HL-60/S4 (cell line): ENCODE results near the gene OR8D1.

Source experiments
- in situ Hi-C: fragments of 300-500 bp; cut with MboI; formaldehyde crosslinking; loops from 2 replicates; pipeline ENCODE4 v1.14.3; 2022; ENCODE audit warnings: low sequenced_read_pairs

Gene OR8D1

GRCh38 chr11:124313849-124314248, at the start of gene OR8D1:
Gene OR8D1, minus strand, starts transcription at chr11:124313949. Its CDS starts 3,183 bp downstream, at chr11:124310766.
- in situ Hi-C loops, result no loop called here

GRCh38 chr11:124359566-124359965, 45.8 kb upstream of the OR8D1 start:
- in situ Hi-C loops, result no loop called here

- in situ Hi-C loops, result no loop called here
Measured at GRCh38 chr11:124346311-124346955, 32.7 kb upstream of the OR8D1 start.

GRCh38 chr11:124344346-124344745, 30.6 kb upstream of the OR8D1 start:
- in situ Hi-C loops, result no loop called here

GRCh38 chr11:124340142-124340447, 26.3 kb upstream of the OR8D1 start:
- in situ Hi-C loops, result no loop called here

- in situ Hi-C loops, result no loop called here
Measured at GRCh38 chr11:124339396-124340141, 25.8 kb upstream of the OR8D1 start.

GRCh38 chr11:124331873-124332272, 18.1 kb upstream of the OR8D1 start:
- in situ Hi-C loops, result no loop called here

GRCh38 chr11:124329787-124330478, 16.2 kb upstream of the OR8D1 start:
- in situ Hi-C loops, result no loop called here

- in situ Hi-C loops, result no loop called here
Measured at GRCh38 chr11:124327775-124328174, 14.0 kb upstream of the OR8D1 start.

GRCh38 chr11:124322356-124322755, 8.6 kb upstream of the OR8D1 start:
- in situ Hi-C loops, result no loop called here

- in situ Hi-C loops, result no loop called here
Measured at GRCh38 chr11:124320097-124320496, 6.3 kb upstream of the OR8D1 start, which contains the start of gene OR8D2. Gene OR8D2, minus strand, starts transcription at chr11:124320197. Its CDS starts 0 bp downstream, at chr11:124320197.

GRCh38 chr11:124315052-124315451, 1.3 kb upstream of the OR8D1 start:
- in situ Hi-C loops, result no loop called here

GRCh38 chr11:124313131-124313530, 618 bp downstream of the OR8D1 start:
- in situ Hi-C loops, result no loop called here

GRCh38 chr11:124311670-124312069, 2.1 kb downstream of the OR8D1 start:
- in situ Hi-C loops, result no loop called here

GRCh38 chr11:124311269-124311668, 2.5 kb downstream of the OR8D1 start:
- in situ Hi-C loops, result no loop called here

GRCh38 chr11:124310721-124311120, 3.0 kb downstream of the OR8D1 start:
- in situ Hi-C loops, result no loop called here

GRCh38 chr11:124307093-124307492, 6.7 kb downstream of the OR8D1 start:
- in situ Hi-C loops, result no loop called here

- in situ Hi-C loops, result no loop called here
Measured at GRCh38 chr11:124302347-124303125, 11.2 kb downstream of the OR8D1 start.

- in situ Hi-C loops, result no loop called here
Measured at GRCh38 chr11:124301548-124301947, 12.2 kb downstream of the OR8D1 start.

GRCh38 chr11:124297921-124298320, 15.8 kb downstream of the OR8D1 start:
- in situ Hi-C loops, result no loop called here

GRCh38 chr11:124296016-124296415, 17.7 kb downstream of the OR8D1 start:
- in situ Hi-C loops, result no loop called here
